GM23338 (cell line): Measurements from ENCODE around the gene BEND7. TPM values are rescaled to one million over a fixed set of nuclear protein-coding genes. Genes with fewer than 3 reads are reported as not detected.

Source experiments
- ATAC-seq: fragments of 200-7000 bp; cut with Tn5 transposase; 3 replicates; pipeline ENCODE4 v1.9.1; 2020
- DNase-seq: peaks from one replicate; pipeline ENCODE4 v3.0.0-alpha.2; 2015; ENCODE audit warnings: low spot score
- H2AFZ ChIP-seq: fragments of 200-600 bp; sonication (generic); 2 replicates; pipeline ENCODE4 v1.8.0; 2016; ENCODE audit warnings: antibody characterized with exemption, mild to moderate bottlenecking, moderate library complexity
- H3F3A ChIP-seq: fragments of 200-600 bp; sonication (generic); replicated peaks from 2 replicates; pipeline ENCODE4 v1.8.0; 2017; ENCODE audit warnings: antibody characterized with exemption, mixed run types, low read depth
- H3K27ac ChIP-seq: fragments of 200-600 bp; sonication (generic); 2 replicates; pipeline ENCODE4 v1.6.1; 2016; ENCODE audit warnings: low read depth
- H3K27me3 ChIP-seq: fragments of 200-600 bp; sonication (generic); 2 replicates; pipeline ENCODE4 v1.8.0; 2016; ENCODE audit warnings: mild to moderate bottlenecking, mixed run types, moderate library complexity; ENCODE audit not compliant: insufficient read depth
- H3K36me3 ChIP-seq: fragments of 200-600 bp; sonication (generic); 2 replicates; pipeline ENCODE4 v1.8.0; 2016; ENCODE audit warnings: mild to moderate bottlenecking; ENCODE audit not compliant: insufficient read depth
- H3K4me1 ChIP-seq: fragments of 200-600 bp; sonication (generic); 2 replicates; pipeline ENCODE4 v1.8.0; 2016; ENCODE audit warnings: mild to moderate bottlenecking, moderate library complexity; ENCODE audit not compliant: insufficient read depth
- H3K4me2 ChIP-seq: fragments of 200-600 bp; sonication (generic); 2 replicates; pipeline ENCODE4 v1.7.1; 2017; ENCODE audit warnings: mixed run types
- H3K4me3 ChIP-seq: fragments of 200-600 bp; sonication (generic); 2 replicates; pipeline ENCODE4 v1.6.1; 2016; ENCODE audit warnings: mixed run types
- H3K79me2 ChIP-seq: fragments of 200-600 bp; sonication (generic); replicated peaks from 2 replicates; pipeline ENCODE4 v1.8.0; 2017; ENCODE audit warnings: mild to moderate bottlenecking; ENCODE audit not compliant: insufficient read depth
- H3K9me2 ChIP-seq: fragments of 200-600 bp; sonication (generic); 2 replicates; pipeline ENCODE4 v1.8.0; 2017; ENCODE audit not compliant: insufficient read depth
- H4K20me1 ChIP-seq: fragments of 200-600 bp; sonication (generic); replicated peaks from 2 replicates; pipeline ENCODE4 v1.8.0; 2017; ENCODE audit warnings: mild to moderate bottlenecking; ENCODE audit not compliant: insufficient read depth
- H3K27ac Mint-ChIP-seq: 2 replicates; pipeline ENCODE4 v1.8.0; 2020; ENCODE audit warnings: inconsistent platforms, mild to moderate bottlenecking, moderate library complexity, mixed read lengths
- H3K27me3 Mint-ChIP-seq: 3 replicates; pipeline ENCODE4 v1.8.0; 2022; ENCODE audit warnings: low read depth, mild to moderate bottlenecking, moderate library complexity, mixed read lengths, inconsistent platforms; ENCODE audit not compliant: insufficient read depth, poor library complexity
- H3K36me3 Mint-ChIP-seq: 3 replicates; pipeline ENCODE4 v1.8.0; 2021; ENCODE audit warnings: low read depth, mild to moderate bottlenecking, inconsistent platforms, moderate library complexity, mixed read lengths
- H3K4me1 Mint-ChIP-seq: 3 replicates; pipeline ENCODE4 v1.8.0; 2020; ENCODE audit warnings: mild to moderate bottlenecking, inconsistent platforms, mixed read lengths
- H3K4me3 Mint-ChIP-seq: 3 replicates; pipeline ENCODE4 v1.8.0; 2021; ENCODE audit warnings: moderate library complexity, mild to moderate bottlenecking, inconsistent platforms, mixed read lengths
- H3K9me3 Mint-ChIP-seq: 3 replicates; pipeline ENCODE4 v1.8.0; 2020; ENCODE audit warnings: moderate library complexity, mild to moderate bottlenecking, inconsistent platforms, mixed read lengths
- CREB1 ChIP-seq: fragments of 250-450 bp; sonication (Bioruptor Pico); IDR thresholded peaks from 2 replicates; pipeline ENCODE4 v1.5.0; 2020; ENCODE audit warnings: low read depth, mild to moderate bottlenecking, moderate library complexity
- EZH2 ChIP-seq: fragments of 200-600 bp; sonication (generic); IDR thresholded peaks from one replicate; pipeline ENCODE4 v1.8.0; 2017; ENCODE audit warnings: antibody characterized with exemption, mild to moderate bottlenecking, low read depth; ENCODE audit not compliant: unreplicated experiment
- EZH2phosphoT487 ChIP-seq: fragments of 200-600 bp; sonication (generic); IDR thresholded peaks from one replicate; pipeline ENCODE4 v1.8.1; 2018; ENCODE audit warnings: antibody characterized with exemption; ENCODE audit not compliant: unreplicated experiment
- JUNB ChIP-seq: IDR thresholded peaks from one replicate; pipeline ENCODE4 v1.6.1; 2016; ENCODE audit warnings: antibody characterized with exemption; ENCODE audit not compliant: unreplicated experiment
- ZNF114 ChIP-seq: fragments of 250-450 bp; sonication (Bioruptor Pico); IDR thresholded peaks from 2 replicates; pipeline ENCODE4 v1.5.0; 2020; ENCODE audit warnings: mild to moderate bottlenecking, moderate library complexity
- polyA plus RNA-seq: library from polyadenylated mRNA; unstranded; fragments of >200 nt; fragmentation: Nextera tagmentation; extraction: Ambion mirVana; gene quantifications from 2 replicates; pipeline ENCODE4 v1.2.1, GENCODE V29; 2016
- total RNA-seq: library from RNA; depleted of rRNA; stranded (reverse); fragments of >200 nt; shearing (Covaris generic); gene quantifications from 2 replicates; pipeline ENCODE4 v1.2.3, GENCODE V29; 2014
- TF ChIP-seq, protein P1 (sequence below), 2 experiments: fragments of 200-600 bp in 1 of 2; sonication (generic) in 1 of 2; conservative IDR thresholded peaks; 2 replicates each; pipeline versions ENCODE4 v1.5.1 to v1.6.1; 2016 to 2017; ENCODE audit warnings: antibody characterized with exemption in 2 of 2, low read depth in 2 of 2, mild to moderate bottlenecking in 2 of 2, moderate library complexity in 1 of 2
- TF ChIP-seq, protein P2 (sequence below): IDR thresholded peaks from one replicate; pipeline ENCODE4 v1.6.1; 2018; ENCODE audit warnings: antibody characterized with exemption; ENCODE audit not compliant: unreplicated experiment
- TF ChIP-seq, protein P3 (sequence below): fragments of 250-450 bp; sonication (Bioruptor Pico); IDR thresholded peaks from 2 replicates; pipeline ENCODE4 v1.5.0; 2020; ENCODE audit warnings: mild to moderate bottlenecking, moderate library complexity

BEND7 gene
- total and polyA plus RNA-seq, 2 experiments from 2014 or later = 3.1 to 9.6 TPM

DNA sequence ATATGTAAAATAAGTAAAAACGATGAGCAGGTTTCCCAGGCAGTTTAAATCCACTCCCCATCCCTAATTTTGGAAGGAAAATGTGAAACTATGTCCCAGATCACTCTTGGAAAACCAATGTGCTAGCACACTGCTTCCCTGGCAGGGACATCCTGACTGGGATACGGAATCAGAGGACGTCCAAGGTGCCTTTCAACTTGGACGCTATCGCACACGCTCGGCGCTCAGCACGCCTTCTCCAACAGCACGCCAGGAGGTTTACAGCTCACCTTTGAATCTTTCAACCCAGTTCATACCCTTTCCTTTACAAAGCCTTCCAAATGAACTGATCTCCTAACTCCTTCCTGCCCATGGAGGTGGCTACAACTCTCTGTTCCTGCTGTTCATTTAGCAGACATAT lies 47.1 kb downstream of the BEND7 start:
- no peaks in the 10 kb centered on the region for H3K4me1 ChIP-seq
- H3K4me2 ChIP-seq = no peak overlapping the region
- no peaks in the 10 kb centered on the region for H3K36me3 Mint-ChIP-seq
- H3K27ac ChIP-seq = no peak overlapping the region
- H3K27me3 Mint-ChIP-seq = no peaks in the 10 kb centered on the region
- H3K27me3 ChIP-seq = no peaks in the 10 kb centered on the region
- ATAC-seq = no peak
- no peaks in the 10 kb centered on the region for H3F3A ChIP-seq
- no peak for DNase-seq
- H3K4me3 Mint-ChIP-seq = no peak overlapping the region
- H3K4me3 ChIP-seq = no peak overlapping the region
- H2AFZ ChIP-seq = no peak overlapping the region
- no peak overlapping the region for H3K27ac Mint-ChIP-seq
- H3K9me3 Mint-ChIP-seq = no peaks in the 10 kb centered on the region
- no peaks in the 10 kb centered on the region for H3K79me2 ChIP-seq
- no peaks in the 10 kb centered on the region for H4K20me1 ChIP-seq
- no peaks in the 10 kb centered on the region for H3K9me2 ChIP-seq
- no peaks in the 10 kb centered on the region for H3K36me3 ChIP-seq
- no peak for TF ChIP-seq EZH2
- no peaks in the 10 kb centered on the region for H3K4me1 Mint-ChIP-seq

DNA sequence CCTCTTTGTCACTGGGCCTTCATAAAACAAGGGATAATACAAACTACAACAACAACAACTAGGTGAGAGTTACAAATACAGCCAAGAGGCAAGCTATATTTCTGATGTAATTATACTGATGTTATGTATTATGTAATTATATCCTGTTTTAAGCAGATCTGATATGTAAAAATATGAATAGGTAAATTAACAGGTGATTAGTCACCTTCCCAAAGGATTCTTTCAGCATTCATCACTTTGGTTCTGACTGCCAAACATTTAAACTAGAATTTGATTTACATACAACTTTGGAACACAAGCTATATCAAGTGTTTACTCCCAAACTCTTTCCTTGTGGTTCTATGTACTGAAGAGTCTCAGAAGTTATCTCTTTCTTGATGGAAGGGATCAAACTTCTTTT lies 53.7 kb downstream of the BEND7 start:
- ATAC-seq = no peak
- H3F3A ChIP-seq = no peaks in the 10 kb centered on the region
- no peaks in the 10 kb centered on the region for H3K9me2 ChIP-seq
- no peaks in the 10 kb centered on the region for H3K4me1 ChIP-seq
- H4K20me1 ChIP-seq = no peaks in the 10 kb centered on the region
- no peak overlapping the region for H3K4me3 ChIP-seq
- no peak overlapping the region for H3K27ac ChIP-seq
- no peaks in the 10 kb centered on the region for H3K9me3 Mint-ChIP-seq
- DNase-seq = no peak
- TF ChIP-seq, protein P1, sequence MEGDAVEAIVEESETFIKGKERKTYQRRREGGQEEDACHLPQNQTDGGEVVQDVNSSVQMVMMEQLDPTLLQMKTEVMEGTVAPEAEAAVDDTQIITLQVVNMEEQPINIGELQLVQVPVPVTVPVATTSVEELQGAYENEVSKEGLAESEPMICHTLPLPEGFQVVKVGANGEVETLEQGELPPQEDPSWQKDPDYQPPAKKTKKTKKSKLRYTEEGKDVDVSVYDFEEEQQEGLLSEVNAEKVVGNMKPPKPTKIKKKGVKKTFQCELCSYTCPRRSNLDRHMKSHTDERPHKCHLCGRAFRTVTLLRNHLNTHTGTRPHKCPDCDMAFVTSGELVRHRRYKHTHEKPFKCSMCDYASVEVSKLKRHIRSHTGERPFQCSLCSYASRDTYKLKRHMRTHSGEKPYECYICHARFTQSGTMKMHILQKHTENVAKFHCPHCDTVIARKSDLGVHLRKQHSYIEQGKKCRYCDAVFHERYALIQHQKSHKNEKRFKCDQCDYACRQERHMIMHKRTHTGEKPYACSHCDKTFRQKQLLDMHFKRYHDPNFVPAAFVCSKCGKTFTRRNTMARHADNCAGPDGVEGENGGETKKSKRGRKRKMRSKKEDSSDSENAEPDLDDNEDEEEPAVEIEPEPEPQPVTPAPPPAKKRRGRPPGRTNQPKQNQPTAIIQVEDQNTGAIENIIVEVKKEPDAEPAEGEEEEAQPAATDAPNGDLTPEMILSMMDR (conservative IDR thresholded peaks at IDR 0.05; ENCODE audit: low read depth in 2 of 2) = no peak
- TF ChIP-seq, protein P2, sequence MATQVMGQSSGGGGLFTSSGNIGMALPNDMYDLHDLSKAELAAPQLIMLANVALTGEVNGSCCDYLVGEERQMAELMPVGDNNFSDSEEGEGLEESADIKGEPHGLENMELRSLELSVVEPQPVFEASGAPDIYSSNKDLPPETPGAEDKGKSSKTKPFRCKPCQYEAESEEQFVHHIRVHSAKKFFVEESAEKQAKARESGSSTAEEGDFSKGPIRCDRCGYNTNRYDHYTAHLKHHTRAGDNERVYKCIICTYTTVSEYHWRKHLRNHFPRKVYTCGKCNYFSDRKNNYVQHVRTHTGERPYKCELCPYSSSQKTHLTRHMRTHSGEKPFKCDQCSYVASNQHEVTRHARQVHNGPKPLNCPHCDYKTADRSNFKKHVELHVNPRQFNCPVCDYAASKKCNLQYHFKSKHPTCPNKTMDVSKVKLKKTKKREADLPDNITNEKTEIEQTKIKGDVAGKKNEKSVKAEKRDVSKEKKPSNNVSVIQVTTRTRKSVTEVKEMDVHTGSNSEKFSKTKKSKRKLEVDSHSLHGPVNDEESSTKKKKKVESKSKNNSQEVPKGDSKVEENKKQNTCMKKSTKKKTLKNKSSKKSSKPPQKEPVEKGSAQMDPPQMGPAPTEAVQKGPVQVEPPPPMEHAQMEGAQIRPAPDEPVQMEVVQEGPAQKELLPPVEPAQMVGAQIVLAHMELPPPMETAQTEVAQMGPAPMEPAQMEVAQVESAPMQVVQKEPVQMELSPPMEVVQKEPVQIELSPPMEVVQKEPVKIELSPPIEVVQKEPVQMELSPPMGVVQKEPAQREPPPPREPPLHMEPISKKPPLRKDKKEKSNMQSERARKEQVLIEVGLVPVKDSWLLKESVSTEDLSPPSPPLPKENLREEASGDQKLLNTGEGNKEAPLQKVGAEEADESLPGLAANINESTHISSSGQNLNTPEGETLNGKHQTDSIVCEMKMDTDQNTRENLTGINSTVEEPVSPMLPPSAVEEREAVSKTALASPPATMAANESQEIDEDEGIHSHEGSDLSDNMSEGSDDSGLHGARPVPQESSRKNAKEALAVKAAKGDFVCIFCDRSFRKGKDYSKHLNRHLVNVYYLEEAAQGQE = no peak
- TF ChIP-seq CREB1 = no peak
- TF ChIP-seq ZNF114 (CRISPR knock-in tag) = no peak
- TF ChIP-seq JUNB = no peak
- no peak for TF ChIP-seq EZH2phosphoT487
- TF ChIP-seq, protein P3, sequence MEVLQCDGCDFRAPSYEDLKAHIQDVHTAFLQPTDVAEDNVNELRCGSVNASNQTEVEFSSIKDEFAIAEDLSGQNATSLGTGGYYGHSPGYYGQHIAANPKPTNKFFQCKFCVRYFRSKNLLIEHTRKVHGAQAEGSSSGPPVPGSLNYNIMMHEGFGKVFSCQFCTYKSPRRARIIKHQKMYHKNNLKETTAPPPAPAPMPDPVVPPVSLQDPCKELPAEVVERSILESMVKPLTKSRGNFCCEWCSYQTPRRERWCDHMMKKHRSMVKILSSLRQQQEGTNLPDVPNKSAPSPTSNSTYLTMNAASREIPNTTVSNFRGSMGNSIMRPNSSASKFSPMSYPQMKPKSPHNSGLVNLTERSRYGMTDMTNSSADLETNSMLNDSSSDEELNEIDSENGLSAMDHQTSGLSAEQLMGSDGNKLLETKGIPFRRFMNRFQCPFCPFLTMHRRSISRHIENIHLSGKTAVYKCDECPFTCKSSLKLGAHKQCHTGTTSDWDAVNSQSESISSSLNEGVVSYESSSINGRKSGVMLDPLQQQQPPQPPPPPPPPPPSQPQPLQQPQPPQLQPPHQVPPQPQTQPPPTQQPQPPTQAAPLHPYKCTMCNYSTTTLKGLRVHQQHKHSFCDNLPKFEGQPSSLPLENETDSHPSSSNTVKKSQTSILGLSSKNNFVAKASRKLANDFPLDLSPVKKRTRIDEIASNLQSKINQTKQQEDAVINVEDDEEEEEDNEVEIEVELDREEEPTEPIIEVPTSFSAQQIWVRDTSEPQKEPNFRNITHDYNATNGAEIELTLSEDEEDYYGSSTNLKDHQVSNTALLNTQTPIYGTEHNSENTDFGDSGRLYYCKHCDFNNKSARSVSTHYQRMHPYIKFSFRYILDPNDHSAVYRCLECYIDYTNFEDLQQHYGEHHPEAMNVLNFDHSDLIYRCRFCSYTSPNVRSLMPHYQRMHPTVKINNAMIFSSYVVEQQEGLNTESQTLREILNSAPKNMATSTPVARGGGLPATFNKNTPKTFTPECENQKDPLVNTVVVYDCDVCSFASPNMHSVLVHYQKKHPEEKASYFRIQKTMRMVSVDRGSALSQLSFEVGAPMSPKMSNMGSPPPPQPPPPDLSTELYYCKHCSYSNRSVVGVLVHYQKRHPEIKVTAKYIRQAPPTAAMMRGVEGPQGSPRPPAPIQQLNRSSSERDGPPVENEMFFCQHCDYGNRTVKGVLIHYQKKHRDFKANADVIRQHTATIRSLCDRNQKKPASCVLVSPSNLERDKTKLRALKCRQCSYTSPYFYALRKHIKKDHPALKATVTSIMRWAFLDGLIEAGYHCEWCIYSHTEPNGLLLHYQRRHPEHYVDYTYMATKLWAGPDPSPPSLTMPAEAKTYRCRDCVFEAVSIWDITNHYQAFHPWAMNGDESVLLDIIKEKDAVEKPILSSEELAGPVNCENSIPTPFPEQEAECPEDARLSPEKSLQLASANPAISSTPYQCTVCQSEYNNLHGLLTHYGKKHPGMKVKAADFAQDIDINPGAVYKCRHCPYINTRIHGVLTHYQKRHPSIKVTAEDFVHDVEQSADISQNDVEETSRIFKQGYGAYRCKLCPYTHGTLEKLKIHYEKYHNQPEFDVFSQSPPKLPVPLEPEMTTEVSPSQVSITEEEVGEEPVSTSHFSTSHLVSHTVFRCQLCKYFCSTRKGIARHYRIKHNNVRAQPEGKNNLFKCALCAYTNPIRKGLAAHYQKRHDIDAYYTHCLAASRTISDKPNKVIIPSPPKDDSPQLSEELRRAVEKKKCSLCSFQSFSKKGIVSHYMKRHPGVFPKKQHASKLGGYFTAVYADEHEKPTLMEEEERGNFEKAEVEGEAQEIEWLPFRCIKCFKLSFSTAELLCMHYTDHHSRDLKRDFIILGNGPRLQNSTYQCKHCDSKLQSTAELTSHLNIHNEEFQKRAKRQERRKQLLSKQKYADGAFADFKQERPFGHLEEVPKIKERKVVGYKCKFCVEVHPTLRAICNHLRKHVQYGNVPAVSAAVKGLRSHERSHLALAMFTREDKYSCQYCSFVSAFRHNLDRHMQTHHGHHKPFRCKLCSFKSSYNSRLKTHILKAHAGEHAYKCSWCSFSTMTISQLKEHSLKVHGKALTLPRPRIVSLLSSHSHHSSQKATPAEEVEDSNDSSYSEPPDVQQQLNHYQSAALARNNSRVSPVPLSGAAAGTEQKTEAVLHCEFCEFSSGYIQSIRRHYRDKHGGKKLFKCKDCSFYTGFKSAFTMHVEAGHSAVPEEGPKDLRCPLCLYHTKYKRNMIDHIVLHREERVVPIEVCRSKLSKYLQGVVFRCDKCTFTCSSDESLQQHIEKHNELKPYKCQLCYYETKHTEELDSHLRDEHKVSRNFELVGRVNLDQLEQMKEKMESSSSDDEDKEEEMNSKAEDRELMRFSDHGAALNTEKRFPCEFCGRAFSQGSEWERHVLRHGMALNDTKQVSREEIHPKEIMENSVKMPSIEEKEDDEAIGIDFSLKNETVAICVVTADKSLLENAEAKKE = no peak
- H3K4me2 ChIP-seq = no peak overlapping the region
- no peaks in the 10 kb centered on the region for H3K4me1 Mint-ChIP-seq
- H3K27me3 Mint-ChIP-seq = no peaks in the 10 kb centered on the region
- H3K79me2 ChIP-seq = no peaks in the 10 kb centered on the region
- H3K36me3 Mint-ChIP-seq = no peaks in the 10 kb centered on the region
- H3K27ac Mint-ChIP-seq = no peak overlapping the region
- H2AFZ ChIP-seq = no peak overlapping the region
- H3K4me3 Mint-ChIP-seq = no peak overlapping the region
- H3K27me3 ChIP-seq = no peaks in the 10 kb centered on the region
- no peaks in the 10 kb centered on the region for H3K36me3 ChIP-seq
